Measurements from ENCODE around the gene FRRS1.
"Not testable (repeated sequence)": the region's sequence is repeated elsewhere in the genome, so short reads cannot be mapped to it uniquely, and the experiment has no call there.

FRRS1 gene

GRCh38 chr1:99766378-99766800 lies at the start of gene FRRS1:
FRRS1 (minus strand) TSS chr1:99766635; CDS start chr1:99748768, 17,867 bp downstream.
- DNase-seq (ENCODE audit: low read depth), result peak; percentile 66

- DNase-seq (ENCODE audit: low read depth), result no peak
Observed at GRCh38 chr1:99814373-99814900, 48.0 kb upstream of the FRRS1 start.

- DNase-seq (ENCODE audit: low read depth), result no peak
Observed at GRCh38 chr1:99811747-99812146, 45.3 kb upstream of the FRRS1 start.

- no peak for DNase-seq (ENCODE audit: low read depth)
Observed at GRCh38 chr1:99811075-99811474, 44.6 kb upstream of the FRRS1 start.

- DNase-seq (ENCODE audit: low read depth), result peak; percentile 82
Observed at GRCh38 chr1:99808391-99809115, 42.1 kb upstream of the FRRS1 start.

- DNase-seq (ENCODE audit: low read depth), result no peak
Observed at GRCh38 chr1:99806882-99807281, 40.4 kb upstream of the FRRS1 start.

GRCh38 chr1:99801584-99801983 lies 35.1 kb upstream of the FRRS1 start:
- DNase-seq (ENCODE audit: low read depth), result no peak

- DNase-seq (ENCODE audit: low read depth), result not testable (repeated sequence)
Observed at GRCh38 chr1:99793861-99794260, 27.4 kb upstream of the FRRS1 start.

GRCh38 chr1:99789715-99790114 lies 23.3 kb upstream of the FRRS1 start:
- DNase-seq (ENCODE audit: low read depth), result no peak

GRCh38 chr1:99788896-99789295 lies 22.5 kb upstream of the FRRS1 start:
- DNase-seq (ENCODE audit: low read depth), result no peak

- no peak for DNase-seq (ENCODE audit: low read depth)
Observed at GRCh38 chr1:99786751-99787501, 20.5 kb upstream of the FRRS1 start.

GRCh38 chr1:99784809-99785255 lies 18.4 kb upstream of the FRRS1 start:
- no peak for DNase-seq (ENCODE audit: low read depth)

- no peak for DNase-seq (ENCODE audit: low read depth)
Observed at GRCh38 chr1:99784143-99784542, 17.7 kb upstream of the FRRS1 start.

GRCh38 chr1:99782920-99783319 lies 16.5 kb upstream of the FRRS1 start:
- no peak for DNase-seq (ENCODE audit: low read depth)

- DNase-seq (ENCODE audit: low read depth), result no peak
Observed at GRCh38 chr1:99782397-99782796, 16.0 kb upstream of the FRRS1 start.

GRCh38 chr1:99781798-99782197 lies 15.4 kb upstream of the FRRS1 start:
- DNase-seq (ENCODE audit: low read depth), result no peak

GRCh38 chr1:99777752-99778151 lies 11.3 kb upstream of the FRRS1 start:
- no peak for DNase-seq (ENCODE audit: low read depth)

GRCh38 chr1:99776120-99776519 lies 9.7 kb upstream of the FRRS1 start:
- DNase-seq (ENCODE audit: low read depth), result no peak

- no peak for DNase-seq (ENCODE audit: low read depth)
Observed at GRCh38 chr1:99772809-99773208, 6.4 kb upstream of the FRRS1 start.

GRCh38 chr1:99771513-99771918 lies 5.1 kb upstream of the FRRS1 start:
- DNase-seq (ENCODE audit: low read depth), result no peak

GRCh38 chr1:99768524-99769245 lies 2.2 kb upstream of the FRRS1 start:
- no peak for DNase-seq (ENCODE audit: low read depth)

- no peak for DNase-seq (ENCODE audit: low read depth)
Observed at GRCh38 chr1:99768104-99768503, 1.7 kb upstream of the FRRS1 start.
